ENCODE results near the gene GRK5. TPM values are rescaled to one million over a fixed set of nuclear protein-coding genes. Genes with fewer than 3 reads are reported as not detected.

Gene GRK5
- total and polyA plus RNA-seq, 9 of the 15 experiments (the other 6 are each of a cell fraction or from before 2014, with no cell fraction given) = 0.46 to 0.83 (median 0.67) TPM; not detected in 2

- TF ChIP-seq TAF1 (IDR thresholded peaks at IDR 0.05; ENCODE audit: control insufficient read depth, extremely low read depth, insufficient read depth, low read length, severe bottlenecking) = peak; percentile 31
- TF ChIP-seq, protein P1, sequence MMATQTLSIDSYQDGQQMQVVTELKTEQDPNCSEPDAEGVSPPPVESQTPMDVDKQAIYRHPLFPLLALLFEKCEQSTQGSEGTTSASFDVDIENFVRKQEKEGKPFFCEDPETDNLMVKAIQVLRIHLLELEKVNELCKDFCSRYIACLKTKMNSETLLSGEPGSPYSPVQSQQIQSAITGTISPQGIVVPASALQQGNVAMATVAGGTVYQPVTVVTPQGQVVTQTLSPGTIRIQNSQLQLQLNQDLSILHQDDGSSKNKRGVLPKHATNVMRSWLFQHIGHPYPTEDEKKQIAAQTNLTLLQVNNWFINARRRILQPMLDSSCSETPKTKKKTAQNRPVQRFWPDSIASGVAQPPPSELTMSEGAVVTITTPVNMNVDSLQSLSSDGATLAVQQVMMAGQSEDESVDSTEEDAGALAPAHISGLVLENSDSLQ (IDR thresholded peaks at IDR 0.05) = peak; percentile 45
- TF ChIP-seq YY1 (IDR thresholded peaks at IDR 0.05; ENCODE audit: borderline replicate concordance in 1 of 3, control insufficient read depth in 1 of 3, extremely low read depth in 1 of 3, insufficient read depth in 3 of 3, insufficient read length in 1 of 3, insufficient replicate concordance in 2 of 3, low read depth in 1 of 3, low read length in 2 of 3) = peak in 1 of 3 experiments; percentile 39
- peak; percentile 39; the same call in 1 of the 2 replicates for TF ChIP-seq ARID1B (IDR thresholded peaks at IDR 0.05)
- TF ChIP-seq BACH1 (tag; IDR thresholded peaks at IDR 0.05) = 0 out of 2 replicates have a peak, but pooled peaks have one; percentile 1
- TF ChIP-seq MEIS2 (IDR thresholded peaks at IDR 0.05; ENCODE audit: partially characterized antibody) = peak; percentile 75
- no peak for TF ChIP-seq BDP1 (IDR thresholded peaks at IDR 0.05; ENCODE audit: insufficient read depth, insufficient read length)
- TF ChIP-seq, protein P2, sequence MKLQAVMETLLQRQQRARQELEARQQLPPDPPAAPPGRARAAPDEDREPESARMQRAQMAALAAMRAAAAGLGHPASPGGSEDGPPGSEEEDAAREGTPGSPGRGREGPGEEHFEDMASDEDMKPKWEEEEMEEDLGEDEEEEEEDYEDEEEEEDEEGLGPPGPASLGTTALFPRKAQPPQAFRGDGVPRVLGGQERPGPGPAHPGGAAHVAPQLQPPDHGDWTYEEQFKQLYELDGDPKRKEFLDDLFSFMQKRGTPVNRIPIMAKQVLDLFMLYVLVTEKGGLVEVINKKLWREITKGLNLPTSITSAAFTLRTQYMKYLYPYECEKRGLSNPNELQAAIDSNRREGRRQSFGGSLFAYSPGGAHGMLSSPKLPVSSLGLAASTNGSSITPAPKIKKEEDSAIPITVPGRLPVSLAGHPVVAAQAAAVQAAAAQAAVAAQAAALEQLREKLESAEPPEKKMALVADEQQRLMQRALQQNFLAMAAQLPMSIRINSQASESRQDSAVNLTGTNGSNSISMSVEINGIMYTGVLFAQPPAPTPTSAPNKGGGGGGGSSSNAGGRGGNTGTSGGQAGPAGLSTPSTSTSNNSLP (IDR thresholded peaks at IDR 0.05; ENCODE audit: borderline replicate concordance, low read depth, low read length) = 0 out of 2 replicates have a peak, but pooled peaks have one; percentile 18
Measured at GRCh38 chr10:119251315-119251708, 43.9 kb downstream of the GRK5 start (continued).

Data from K562 (cell line).